ENCODE data around the gene MDN1. TPM values are rescaled to one million over a fixed set of nuclear protein-coding genes. Genes with fewer than 3 reads are reported as not detected.
A peak's percentile ranks its signal among the peaks of the same experiment; 100 is the strongest.

MDN1 gene
- total RNA-seq, 2 experiments from 2014 or later = 40.3 to 40.4 TPM

GRCh38 chr6:89690944-89691324 is 128.7 kb downstream of the MDN1 start:
- no peaks in the 10 kb centered on the region for H3K27me3 ChIP-seq (ENCODE audit: control insufficient read depth in 1 of 2, insufficient read depth in 2 of 2, low read length in 2 of 2)
- H3K27ac ChIP-seq (ENCODE audit: low read depth in 1 of 2, low read length in 2 of 2) = no peak overlapping the region
- TF ChIP-seq CTCF (IDR thresholded peaks at IDR 0.05) = no peak
- peaks cover 6% of the 10 kb centered on the region for H3K4me1 Mint-ChIP-seq (ENCODE audit: low read depth)
- H3K36me3 Mint-ChIP-seq (ENCODE audit: low read depth) = peaks cover 97% of the 10 kb centered on the region
- DNase-seq = no peak
- ChIA-PET CTCF (no interaction called here), POLR2A (no interaction called here)
- H3K4me3 ChIP-seq (ENCODE audit: low read length) = no peak overlapping the region
- peaks cover 4% of the 10 kb centered on the region for H3K4me1 ChIP-seq (ENCODE audit: insufficient read depth, low read length)
- H3K36me3 ChIP-seq (ENCODE audit: insufficient read depth, low read length) = peaks cover 96% of the 10 kb centered on the region
- H3K27me3 Mint-ChIP-seq = no peaks in the 10 kb centered on the region
- no peak overlapping the region for H3K4me3 Mint-ChIP-seq
- peak overlapping the region; percentile 68 for H3K27ac Mint-ChIP-seq
- no peaks in the 10 kb centered on the region for H3K9me3 ChIP-seq (ENCODE audit: control insufficient read depth in 1 of 2, insufficient read depth in 1 of 2, low read length in 2 of 2)
- H3K9me3 Mint-ChIP-seq = no peaks in the 10 kb centered on the region
- no peak for ATAC-seq (ENCODE audit: poor library complexity)
- intact Hi-C loops (cut with DNase I, micrococcal nuclease) = no loop called here

DNA sequence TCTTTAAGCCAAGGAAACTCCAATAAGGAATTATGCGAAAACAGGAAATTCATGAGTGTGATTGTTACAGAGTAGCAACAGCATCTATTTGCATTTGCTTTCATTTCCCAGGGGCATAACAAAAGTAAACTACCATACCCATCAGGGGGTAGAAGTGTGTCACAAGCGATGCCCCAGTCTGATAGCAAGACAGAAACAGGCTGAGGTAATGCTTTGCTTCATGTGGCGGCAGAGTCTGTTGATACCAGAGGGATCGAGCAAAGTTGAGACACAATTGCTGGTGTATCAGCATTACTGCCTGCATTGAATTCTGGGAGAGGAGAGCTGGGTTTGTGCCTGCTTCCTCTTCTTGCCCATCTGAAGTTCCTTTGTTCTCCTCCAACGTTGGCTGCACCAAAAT is 129.9 kb downstream of the MDN1 start:
- H3K27ac Mint-ChIP-seq = no peak overlapping the region
- no peaks in the 10 kb centered on the region for H3K9me3 Mint-ChIP-seq
- no peak for TF ChIP-seq CTCF (IDR thresholded peaks at IDR 0.05)
- H3K27me3 ChIP-seq (ENCODE audit: control insufficient read depth in 1 of 2, insufficient read depth in 2 of 2, low read length in 2 of 2) = no peaks in the 10 kb centered on the region
- peaks cover 6% of the 10 kb centered on the region for H3K4me1 Mint-ChIP-seq (ENCODE audit: low read depth)
- ATAC-seq (ENCODE audit: poor library complexity) = no peak
- intact Hi-C loops (cut with DNase I, micrococcal nuclease) = loop anchor here in 1 of 2 experiments (10.0 kb wide), 1 partner anchor 255 kb away; the partner anchor contains the start of gene ANKRD6
- H3K4me1 ChIP-seq (ENCODE audit: insufficient read depth, low read length) = peaks cover 4% of the 10 kb centered on the region
- CTCF ChIA-PET = no interaction called here
- H3K27me3 Mint-ChIP-seq = no peaks in the 10 kb centered on the region
- peak in 2 of 14 experiments; percentile 5 to 13 for DNase-seq
- POLR2A ChIA-PET = no interaction called here
- H3K4me3 Mint-ChIP-seq = no peak overlapping the region
- H3K36me3 Mint-ChIP-seq (ENCODE audit: low read depth) = peaks cover 97% of the 10 kb centered on the region
- H3K4me3 ChIP-seq (ENCODE audit: low read length) = no peak overlapping the region
- H3K36me3 ChIP-seq (ENCODE audit: insufficient read depth, low read length) = peaks cover 98% of the 10 kb centered on the region
- H3K9me3 ChIP-seq (ENCODE audit: control insufficient read depth in 1 of 2, insufficient read depth in 1 of 2, low read length in 2 of 2) = no peaks in the 10 kb centered on the region
- no peak overlapping the region for H3K27ac ChIP-seq (ENCODE audit: low read depth in 1 of 2, low read length in 2 of 2)

DNA sequence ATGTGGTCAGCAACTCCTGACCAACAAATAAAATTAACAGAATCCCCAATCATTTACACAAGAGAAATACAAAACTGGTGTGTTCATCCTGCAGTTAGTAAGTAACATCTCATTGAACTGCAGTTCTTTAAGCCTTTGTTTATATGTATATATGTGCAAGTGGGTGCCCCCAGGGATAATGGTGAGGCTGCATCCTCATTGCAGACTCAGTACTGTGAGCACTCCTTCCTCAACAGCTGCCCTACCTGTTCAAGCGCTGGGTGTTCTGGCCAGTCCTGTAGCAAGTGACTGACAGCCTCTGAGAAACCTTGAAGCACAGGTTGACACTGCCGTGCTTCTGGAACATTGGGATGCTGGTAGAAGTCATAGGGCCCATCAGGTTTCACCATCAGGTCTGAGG is 131.3 kb downstream of the MDN1 start:
- Histone ChIP-seq H3K36me3 (ENCODE audit: insufficient read depth, low read length) (peaks cover 94% of the 10 kb centered on the region), H3K27ac (ENCODE audit: low read depth in 1 of 2, low read length in 2 of 2) (no peak overlapping the region), H3K4me3 (ENCODE audit: low read length) (no peak overlapping the region), H3K9me3 (ENCODE audit: control insufficient read depth in 1 of 2, insufficient read depth in 1 of 2, low read length in 2 of 2) (no peaks in the 10 kb centered on the region), H3K4me1 (ENCODE audit: insufficient read depth, low read length) (peaks cover 4% of the 10 kb centered on the region), H3K27me3 (ENCODE audit: control insufficient read depth in 1 of 2, insufficient read depth in 2 of 2, low read length in 2 of 2) (no peaks in the 10 kb centered on the region)
- H3K9me3 Mint-ChIP-seq = no peaks in the 10 kb centered on the region
- intact Hi-C loops (cut with DNase I, micrococcal nuclease) = loop anchor here in 1 of 2 experiments (10.0 kb wide), 1 partner anchor 254 kb away; the partner anchor contains the start of gene ANKRD6
- CTCF ChIA-PET = no interaction called here
- H3K36me3 Mint-ChIP-seq (ENCODE audit: low read depth) = peaks cover 96% of the 10 kb centered on the region
- no peak for TF ChIP-seq CTCF (IDR thresholded peaks at IDR 0.05)
- no peaks in the 10 kb centered on the region for H3K27me3 Mint-ChIP-seq
- ATAC-seq (ENCODE audit: poor library complexity) (no peak), DNase-seq (no peak)
- H3K4me1 Mint-ChIP-seq (ENCODE audit: low read depth) = peaks cover 6% of the 10 kb centered on the region
- H3K27ac Mint-ChIP-seq = no peak overlapping the region
- POLR2A ChIA-PET = no interaction called here
- no peak overlapping the region for H3K4me3 Mint-ChIP-seq

Measured in CD4-positive, alpha-beta T cell (primary cell).